Immature natural killer cell (primary cell): ENCODE measurements around the gene PRKN. TPM values are rescaled to one million over a fixed set of nuclear protein-coding genes. Genes with fewer than 3 reads are reported as not detected.
"Not testable (repeated sequence)": the region's sequence is repeated elsewhere in the genome, so short reads cannot be mapped to it uniquely, and the experiment has no call there.

Experiments used
- DNase-seq, 3 donors: peaks; one replicate each; pipeline ENCODE4 v3.0.0; 2022; ENCODE audit warnings: mixed read lengths in 1 of 3
- H3K27ac Mint-ChIP-seq, 6 donors: one replicate each; pipeline ENCODE4 v1.8.0; 2020; ENCODE audit warnings: mixed read lengths in 6 of 6, mild to moderate bottlenecking in 5 of 6, inconsistent platforms in 4 of 6, moderate library complexity in 3 of 6
- H3K27me3 Mint-ChIP-seq, 3 donors: one replicate each; pipeline ENCODE4 v1.8.0; 2020 to 2021; ENCODE audit warnings: low read depth in 3 of 3, mild to moderate bottlenecking in 3 of 3, mixed read lengths in 3 of 3, moderate library complexity in 3 of 3, inconsistent platforms in 1 of 3
- H3K36me3 Mint-ChIP-seq, 3 donors: one replicate each; pipeline ENCODE4 v1.8.0; 2020; ENCODE audit warnings: mixed read lengths in 3 of 3, inconsistent platforms in 2 of 3, mild to moderate bottlenecking in 2 of 3
- H3K4me1 Mint-ChIP-seq, 2 donors: one replicate each; pipeline ENCODE4 v1.8.0; 2020; ENCODE audit warnings: inconsistent platforms in 2 of 2, mild to moderate bottlenecking in 2 of 2, mixed read lengths in 2 of 2, moderate library complexity in 1 of 2
- H3K4me3 Mint-ChIP-seq, 5 donors: one replicate each; pipeline ENCODE4 v1.8.0; 2020; ENCODE audit warnings: mild to moderate bottlenecking in 5 of 5, mixed read lengths in 5 of 5, inconsistent platforms in 3 of 5, moderate library complexity in 3 of 5
- H3K9me3 Mint-ChIP-seq, 6 donors: one replicate each; pipeline ENCODE4 v1.8.0; 2020; ENCODE audit warnings: mild to moderate bottlenecking in 6 of 6, mixed read lengths in 6 of 6, inconsistent platforms in 4 of 6, moderate library complexity in 3 of 6
- polyA plus RNA-seq, 3 donors: library from polyadenylated mRNA; unstranded; fragments of 300-500 nt; fragmentation: Illumina TruSeq; gene quantifications; one replicate each; pipeline ENCODE4 v1.2.3, GENCODE V29; 2021

PRKN gene
- polyA plus RNA-seq, 3 donors from 2014 or later, result 0.37 to 6.4 (median 2.8) TPM

DNA sequence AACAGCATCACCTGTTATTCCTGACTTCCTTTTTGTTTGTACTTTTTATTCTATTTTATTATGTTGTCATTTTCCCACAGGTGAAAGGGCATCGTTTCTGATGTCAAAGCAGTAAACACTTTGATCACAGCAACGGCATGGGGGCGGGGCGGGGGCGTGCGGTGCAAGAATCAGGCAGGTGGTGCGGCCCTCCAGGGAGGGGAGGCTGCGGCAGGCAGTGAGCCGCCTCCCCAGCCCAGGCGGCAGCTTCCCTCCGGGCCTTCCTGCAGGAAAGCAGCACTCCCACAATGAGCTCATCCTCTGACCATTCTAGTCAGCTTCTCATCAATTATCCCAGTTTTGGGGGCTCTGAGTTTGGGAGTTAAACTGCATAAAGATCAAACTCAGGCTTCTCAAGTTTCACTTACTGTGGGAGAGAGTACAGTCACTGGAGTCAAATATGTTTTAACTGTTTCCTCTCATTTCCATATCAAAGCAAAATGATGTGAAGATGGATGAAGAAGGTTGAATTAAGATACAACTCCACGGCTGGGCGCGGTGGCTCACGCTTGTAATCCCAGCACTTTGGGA is 845.3 kb downstream of the PRKN start:
- Mint-ChIP-seq H3K4me3 (no peak overlapping the region), H3K27me3 (peaks cover 0 to 2% (median 1%) of the 10 kb centered on the region in 3 donors), H3K9me3 (peaks cover 0 to 4% (median 0%) of the 10 kb centered on the region in 6 donors), H3K36me3 (no peaks in the 10 kb centered on the region), H3K27ac (no peak overlapping the region), H3K4me1 (no peaks in the 10 kb centered on the region)
- DNase-seq, result no peak

- DNase-seq, result no peak
- H3K4me3 Mint-ChIP-seq, result no peak overlapping the region
- no peaks in the 10 kb centered on the region for H3K4me1 Mint-ChIP-seq
- H3K36me3 Mint-ChIP-seq, result no peaks in the 10 kb centered on the region
- H3K27me3 Mint-ChIP-seq, result peaks cover 0 to 2% (median 1%) of the 10 kb centered on the region in 3 donors
- H3K27ac Mint-ChIP-seq, result no peak overlapping the region
- peaks cover 0 to 4% (median 0%) of the 10 kb centered on the region in 6 donors for H3K9me3 Mint-ChIP-seq
These were observed 847.5 kb downstream of the PRKN start for GRCh38 chr6:161880056-161880455.

- Mint-ChIP-seq H3K27ac (no peak overlapping the region), H3K36me3 (no peaks in the 10 kb centered on the region), H3K4me3 (no peak overlapping the region), H3K4me1 (no peaks in the 10 kb centered on the region), H3K9me3 (peaks cover 0 to 1% (median 0%) of the 10 kb centered on the region in 6 donors), H3K27me3 (no peaks in the 10 kb centered on the region)
- DNase-seq, result no peak
These were observed 851.3 kb downstream of the PRKN start for GRCh38 chr6:161876231-161876630.

GRCh38 chr6:161870236-161870901 is 857.2 kb downstream of the PRKN start:
- peaks cover 0 to 5% (median 0%) of the 10 kb centered on the region in 6 donors for H3K9me3 Mint-ChIP-seq

DNA sequence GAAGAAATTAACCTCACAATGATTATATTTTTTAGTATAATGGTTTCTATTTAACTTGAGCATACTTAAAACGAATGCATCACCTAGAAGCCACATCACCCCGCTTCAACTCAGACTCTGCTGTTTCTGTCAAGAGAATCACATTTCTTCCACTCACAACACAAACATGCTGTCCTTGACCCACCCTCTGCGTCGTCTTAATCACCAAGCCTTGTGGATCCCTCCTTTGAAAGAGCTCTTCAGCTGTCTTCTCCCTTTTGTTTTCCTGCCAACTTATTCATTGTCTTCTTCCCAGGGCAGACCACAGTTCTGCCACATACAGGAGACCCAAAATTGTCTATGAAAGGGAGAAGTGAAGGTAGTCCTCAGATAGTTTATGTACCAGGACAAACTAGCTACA is 858.1 kb downstream of the PRKN start:
- no peak for DNase-seq
- H3K4me1 Mint-ChIP-seq, result no peaks in the 10 kb centered on the region
- no peak overlapping the region for H3K4me3 Mint-ChIP-seq
- no peak overlapping the region for H3K27ac Mint-ChIP-seq
- no peaks in the 10 kb centered on the region for H3K27me3 Mint-ChIP-seq
- no peaks in the 10 kb centered on the region for H3K36me3 Mint-ChIP-seq
- peaks cover 0 to 5% (median 0%) of the 10 kb centered on the region in 6 donors for H3K9me3 Mint-ChIP-seq

More at GRCh38 chr6:161870236-161870901, 857.2 kb downstream of the PRKN start:
- no peaks in the 10 kb centered on the region for H3K27me3 Mint-ChIP-seq
- no peak overlapping the region for H3K4me3 Mint-ChIP-seq
- no peak overlapping the region for H3K27ac Mint-ChIP-seq
- no peak for DNase-seq
- H3K36me3 Mint-ChIP-seq, result no peaks in the 10 kb centered on the region
- no peaks in the 10 kb centered on the region for H3K4me1 Mint-ChIP-seq

DNA sequence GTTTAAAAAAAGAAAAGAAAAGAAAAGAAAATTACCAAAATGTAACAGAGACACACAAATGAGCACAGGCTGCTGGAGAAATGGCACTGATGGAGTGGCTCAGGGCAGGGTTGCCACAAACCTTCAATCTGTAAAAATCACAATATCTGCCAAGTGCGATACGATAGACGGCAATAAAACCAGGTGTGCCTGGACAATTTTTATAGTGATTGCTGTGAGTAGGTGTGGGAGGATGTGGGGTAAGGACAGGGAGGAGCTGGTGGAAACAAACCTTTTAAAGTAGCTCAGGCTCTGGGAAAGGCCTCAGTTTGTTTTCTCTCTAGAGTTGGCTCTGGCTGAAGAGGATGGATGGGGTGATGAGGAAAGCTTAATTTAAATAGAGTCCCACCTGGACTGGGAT is 861.0 kb downstream of the PRKN start:
- no peaks in the 10 kb centered on the region for H3K27me3 Mint-ChIP-seq
- no peak overlapping the region for H3K27ac Mint-ChIP-seq
- no peak overlapping the region for H3K4me3 Mint-ChIP-seq
- no peak for DNase-seq
- peaks cover 0 to 4% (median 0%) of the 10 kb centered on the region in 6 donors for H3K9me3 Mint-ChIP-seq
- H3K4me1 Mint-ChIP-seq, result no peaks in the 10 kb centered on the region
- H3K36me3 Mint-ChIP-seq, result no peaks in the 10 kb centered on the region

GRCh38 chr6:161861061-161861460 is 866.5 kb downstream of the PRKN start:
- H3K4me3 Mint-ChIP-seq, H3K36me3 Mint-ChIP-seq, H3K4me1 Mint-ChIP-seq, H3K27ac Mint-ChIP-seq, H3K27me3 Mint-ChIP-seq, H3K9me3 Mint-ChIP-seq, DNase-seq: not testable (repeated sequence)

DNA sequence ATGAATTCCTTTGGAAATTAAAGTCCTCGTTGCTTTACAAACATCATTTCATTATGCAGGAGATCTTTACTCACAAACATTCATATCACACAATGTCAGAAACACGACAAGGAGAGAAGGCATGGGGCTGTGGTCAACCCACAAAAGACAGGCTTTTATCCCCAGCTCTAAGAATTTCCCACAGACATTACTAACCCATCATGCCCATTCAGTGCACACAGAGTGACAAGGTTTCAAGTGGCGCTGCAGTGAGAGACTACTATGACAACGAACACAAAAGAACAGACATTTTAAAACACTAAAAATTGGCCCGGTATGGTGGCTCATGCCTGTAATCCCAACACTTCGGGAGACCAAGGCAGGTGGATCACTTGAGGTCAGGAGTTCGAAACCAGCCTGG is 873.9 kb downstream of the PRKN start:
- H3K9me3 Mint-ChIP-seq, result no peaks in the 10 kb centered on the region
- no peaks in the 10 kb centered on the region for H3K4me1 Mint-ChIP-seq
- no peak overlapping the region for H3K4me3 Mint-ChIP-seq
- H3K27me3 Mint-ChIP-seq, result peaks cover 2 to 7% (median 2%) of the 10 kb centered on the region in 3 donors
- DNase-seq, result no peak
- no peak overlapping the region for H3K27ac Mint-ChIP-seq
- H3K36me3 Mint-ChIP-seq, result no peaks in the 10 kb centered on the region

DNA sequence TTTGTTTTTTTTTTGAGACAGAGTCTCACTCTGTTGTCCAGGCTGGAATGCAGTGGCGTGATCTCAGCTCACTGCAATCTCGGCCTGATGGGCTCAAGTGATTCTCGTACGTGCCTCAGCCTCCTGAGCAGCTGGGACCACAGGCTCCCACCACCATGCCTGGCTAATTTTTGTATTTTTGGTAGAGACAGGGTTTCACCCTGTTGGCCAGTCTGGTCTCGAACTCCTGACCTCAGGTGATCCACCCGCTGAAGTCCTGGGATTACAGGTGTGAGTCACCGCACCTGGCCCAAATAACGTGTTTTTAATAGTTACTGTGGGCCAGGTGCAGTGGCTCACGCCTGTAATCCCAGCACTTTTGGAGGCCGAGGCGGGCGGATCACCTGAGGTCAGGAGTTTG is 876.1 kb downstream of the PRKN start:
- H3K4me1 Mint-ChIP-seq, H3K36me3 Mint-ChIP-seq, DNase-seq, H3K9me3 Mint-ChIP-seq, H3K27me3 Mint-ChIP-seq, H3K4me3 Mint-ChIP-seq, H3K27ac Mint-ChIP-seq: not testable (repeated sequence)

DNA sequence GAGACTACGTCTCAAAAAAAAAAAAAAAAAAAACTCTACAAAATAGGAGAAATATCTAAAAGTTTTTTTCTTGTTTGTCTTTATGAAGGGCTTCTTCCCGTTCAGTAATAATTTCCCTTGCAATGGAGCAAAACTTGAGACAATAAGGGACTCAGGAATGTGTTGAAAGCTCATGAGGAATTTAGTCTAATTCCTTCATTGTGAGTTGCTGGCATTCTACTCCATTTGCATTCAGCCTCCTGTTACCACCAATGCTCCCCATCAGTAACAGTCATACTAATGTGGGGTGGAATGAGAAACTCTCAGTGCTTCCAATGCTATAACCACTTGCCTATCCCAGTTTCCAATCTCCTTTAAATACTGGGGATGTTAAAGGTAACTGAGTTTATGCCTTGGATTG is 877.0 kb downstream of the PRKN start:
- no peaks in the 10 kb centered on the region for H3K4me1 Mint-ChIP-seq
- no peak overlapping the region for H3K4me3 Mint-ChIP-seq
- peaks cover 2 to 5% (median 2%) of the 10 kb centered on the region in 3 donors for H3K27me3 Mint-ChIP-seq
- no peak overlapping the region for H3K27ac Mint-ChIP-seq
- H3K9me3 Mint-ChIP-seq, result peaks cover 0 to 4% (median 0%) of the 10 kb centered on the region in 6 donors
- no peak for DNase-seq
- no peaks in the 10 kb centered on the region for H3K36me3 Mint-ChIP-seq

GRCh38 chr6:161847628-161848027 is 879.9 kb downstream of the PRKN start:
- Mint-ChIP-seq H3K27ac (no peak overlapping the region), H3K4me3 (no peak overlapping the region), H3K4me1 (no peaks in the 10 kb centered on the region), H3K9me3 (peaks cover 0 to 4% (median 0%) of the 10 kb centered on the region in 6 donors), H3K36me3 (no peaks in the 10 kb centered on the region), H3K27me3 (peaks cover 0 to 5% (median 2%) of the 10 kb centered on the region in 3 donors)
- no peak for DNase-seq

GRCh38 chr6:161844804-161845203 is 882.8 kb downstream of the PRKN start:
- H3K9me3 Mint-ChIP-seq, result peaks cover 0 to 6% (median 0%) of the 10 kb centered on the region in 6 donors
- H3K27me3 Mint-ChIP-seq, result peaks cover 0 to 2% (median 0%) of the 10 kb centered on the region in 3 donors
- H3K27ac Mint-ChIP-seq, result no peak overlapping the region
- H3K36me3 Mint-ChIP-seq, result no peaks in the 10 kb centered on the region
- no peak overlapping the region for H3K4me3 Mint-ChIP-seq
- no peak for DNase-seq
- H3K4me1 Mint-ChIP-seq, result no peaks in the 10 kb centered on the region

DNA sequence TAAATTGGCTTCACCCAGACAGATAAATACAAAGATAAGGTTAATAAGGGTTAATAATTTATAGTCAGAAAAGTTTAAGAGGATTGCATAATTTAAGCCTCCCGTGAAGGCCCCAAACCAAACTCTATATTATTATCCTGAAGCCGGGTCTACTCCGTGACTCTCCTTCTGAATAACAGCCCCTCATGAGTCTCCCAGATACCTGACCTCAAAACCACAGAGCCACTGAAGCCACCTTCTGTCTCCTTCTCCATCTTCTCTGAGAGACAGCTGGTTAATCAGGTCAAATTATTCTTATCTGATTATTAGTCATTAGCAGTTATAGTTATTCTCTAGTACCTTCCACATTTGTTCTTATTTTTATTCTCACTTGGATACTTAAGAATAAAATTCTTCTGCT is 884.5 kb downstream of the PRKN start:
- no peaks in the 10 kb centered on the region for H3K27me3 Mint-ChIP-seq
- H3K9me3 Mint-ChIP-seq, result peaks cover 0 to 6% (median 0%) of the 10 kb centered on the region in 6 donors
- no peaks in the 10 kb centered on the region for H3K36me3 Mint-ChIP-seq
- no peaks in the 10 kb centered on the region for H3K4me1 Mint-ChIP-seq
- no peak overlapping the region for H3K27ac Mint-ChIP-seq
- DNase-seq, result no peak
- no peak overlapping the region for H3K4me3 Mint-ChIP-seq

DNA sequence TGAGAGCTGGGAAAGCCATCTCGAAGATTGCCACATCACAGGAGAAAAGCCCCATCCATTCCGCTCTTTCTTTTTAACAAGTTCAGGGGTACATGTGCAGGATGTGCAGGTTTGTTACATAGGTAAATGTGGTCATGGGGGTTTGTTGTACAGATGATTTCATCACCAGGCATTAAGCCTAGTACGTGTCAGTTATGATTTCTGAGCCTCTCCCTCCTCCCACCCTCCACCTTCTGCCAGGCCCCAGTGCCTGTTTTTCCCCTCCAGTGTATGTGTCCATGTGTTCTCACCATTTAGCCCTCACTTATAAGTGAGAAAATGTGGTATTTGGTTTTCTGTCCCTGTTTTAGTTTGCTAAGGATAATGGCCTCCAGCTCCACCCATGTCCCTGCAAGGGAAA is 887.2 kb downstream of the PRKN start:
- Mint-ChIP-seq H3K9me3 (peaks cover 0 to 3% (median 0%) of the 10 kb centered on the region in 6 donors), H3K27me3 (no peaks in the 10 kb centered on the region), H3K36me3 (no peaks in the 10 kb centered on the region), H3K4me1 (no peaks in the 10 kb centered on the region), H3K27ac (no peak overlapping the region), H3K4me3 (no peak overlapping the region)
- no peak for DNase-seq
